Activated naive CD4-positive, alpha-beta T cell treated with anti-CD3 and anti-CD28 coated beads, Interleukin-2, amount 10 ng/mL, durations not matched to agents 7 days and 5 days (primary cell): ENCODE data around the gene SLC30A9.
A peak's percentile ranks its signal among the peaks of the same experiment; 100 is the strongest.

Experiments
- CTCF ChIA-PET: fragments of 350-600 bp; sonication (Branson Sonifier 250); formaldehyde crosslinking; loops from one replicate; lab custom pipeline; 2021; ENCODE audit warnings: antibody characterized with exemption; lab: Charles Lee
- DNase-seq: peaks from one replicate; pipeline ENCODE4 v3.0.0-alpha.2; 2020
- H3K27ac Mint-ChIP-seq: one replicate; pipeline ENCODE4 v1.8.0; 2021; ENCODE audit warnings: mild to moderate bottlenecking, moderate library complexity, mixed read lengths
- H3K27me3 Mint-ChIP-seq: one replicate; pipeline ENCODE4 v1.8.0; 2021; ENCODE audit warnings: mild to moderate bottlenecking, mixed read lengths
- H3K36me3 Mint-ChIP-seq: one replicate; pipeline ENCODE4 v1.8.0; 2021; ENCODE audit warnings: mixed read lengths
- H3K4me1 Mint-ChIP-seq: one replicate; pipeline ENCODE4 v1.8.0; 2021; ENCODE audit warnings: mixed read lengths
- H3K4me3 Mint-ChIP-seq: one replicate; pipeline ENCODE4 v1.8.0; 2021; ENCODE audit warnings: mild to moderate bottlenecking, moderate library complexity, mixed read lengths
- H3K9me3 Mint-ChIP-seq: one replicate; pipeline ENCODE4 v1.8.0; 2021; ENCODE audit warnings: mixed read lengths

The SLC30A9 gene

DNA sequence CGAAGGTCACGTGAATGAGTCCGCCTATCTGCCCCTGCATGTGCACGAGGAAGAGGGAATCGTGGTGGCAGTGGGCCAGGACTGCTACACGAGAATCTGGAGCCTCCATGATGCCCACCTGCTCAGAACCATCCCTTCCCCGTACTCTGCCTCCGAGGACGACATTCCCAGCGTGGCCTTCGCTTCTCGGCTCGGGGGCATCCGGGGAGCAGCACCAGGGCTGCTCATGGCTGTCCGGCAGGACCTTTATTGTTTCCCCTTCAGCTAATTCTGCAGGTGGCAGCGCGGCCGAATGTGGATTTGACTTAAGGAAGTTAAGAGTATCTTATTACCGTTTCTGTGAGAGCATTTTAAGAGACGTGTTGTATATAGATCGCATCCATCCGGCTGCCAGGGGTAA lies 7.6 kb upstream of the SLC30A9 start:
- CTCF ChIA-PET: no interaction called here
- Mint-ChIP-seq H3K4me1 (no peaks in the 10 kb centered on the region), H3K36me3 (no peaks in the 10 kb centered on the region), H3K27me3 (peaks cover 4% of the 10 kb centered on the region), H3K4me3 (no peak overlapping the region), H3K27ac (no peak overlapping the region), H3K9me3 (no peaks in the 10 kb centered on the region)
- DNase-seq: no peak

DNA sequence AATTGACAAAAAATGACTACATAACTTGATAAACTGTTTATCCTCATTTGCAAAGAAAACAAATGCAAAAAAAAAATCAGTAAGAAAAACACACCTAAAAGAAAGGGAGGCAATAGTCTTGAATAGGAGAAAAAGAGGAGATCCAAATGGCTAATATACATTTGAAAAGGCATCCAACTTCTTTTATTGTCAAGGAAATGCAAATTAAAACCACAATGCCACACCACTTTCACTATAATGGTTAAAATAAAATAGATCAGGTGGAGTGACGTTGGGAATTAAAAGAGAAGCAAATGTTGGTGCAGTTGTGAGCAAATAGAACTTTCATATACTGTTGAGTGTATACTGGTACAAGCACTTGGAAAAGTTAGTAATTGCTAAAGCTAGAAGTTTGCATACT lies 5.2 kb upstream of the SLC30A9 start:
- CTCF ChIA-PET: no interaction called here

DNA sequence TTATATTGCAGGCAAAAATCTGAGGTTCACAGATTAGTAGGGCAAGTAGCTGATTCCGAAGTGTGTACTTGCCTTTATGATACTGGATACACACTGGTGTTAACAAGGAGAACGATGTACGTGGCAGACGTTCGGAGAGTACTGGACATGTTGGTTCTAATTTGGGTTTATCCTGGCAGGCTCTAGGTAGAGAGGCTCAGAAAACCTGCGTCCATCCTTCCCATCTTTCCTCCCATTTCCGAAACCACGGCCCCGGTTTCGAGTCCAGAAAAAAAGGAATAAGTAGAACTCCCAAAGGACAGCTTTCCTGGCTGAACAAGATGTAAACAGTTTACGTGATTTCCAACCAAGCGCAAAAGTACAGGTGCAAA lies 351 bp upstream of the SLC30A9 start:
- H3K27me3 Mint-ChIP-seq: no peaks in the 10 kb centered on the region
- peaks cover 32% of the 10 kb centered on the region for H3K4me1 Mint-ChIP-seq
- peak overlapping the region; percentile 91 for H3K4me3 Mint-ChIP-seq
- peak overlapping the region; percentile 86 for H3K27ac Mint-ChIP-seq
- peaks cover 7% of the 10 kb centered on the region for H3K36me3 Mint-ChIP-seq
- H3K9me3 Mint-ChIP-seq: no peaks in the 10 kb centered on the region
- peak; percentile 23 for DNase-seq
- CTCF ChIA-PET: interaction anchor here (1.1 to 1.5 kb wide), 2 partner anchors 11 to 27 kb away, joined by 3 read pairs; no protein-coding TSS in a partner anchor

More for the DNA sequence above, 5.2 kb upstream of the SLC30A9 start:
- DNase-seq: no peak
- Mint-ChIP-seq H3K27ac (no peak overlapping the region), H3K9me3 (no peaks in the 10 kb centered on the region), H3K4me3 (no peak overlapping the region), H3K4me1 (peaks cover 12% of the 10 kb centered on the region), H3K36me3 (peaks cover 1% of the 10 kb centered on the region), H3K27me3 (no peaks in the 10 kb centered on the region)

DNA sequence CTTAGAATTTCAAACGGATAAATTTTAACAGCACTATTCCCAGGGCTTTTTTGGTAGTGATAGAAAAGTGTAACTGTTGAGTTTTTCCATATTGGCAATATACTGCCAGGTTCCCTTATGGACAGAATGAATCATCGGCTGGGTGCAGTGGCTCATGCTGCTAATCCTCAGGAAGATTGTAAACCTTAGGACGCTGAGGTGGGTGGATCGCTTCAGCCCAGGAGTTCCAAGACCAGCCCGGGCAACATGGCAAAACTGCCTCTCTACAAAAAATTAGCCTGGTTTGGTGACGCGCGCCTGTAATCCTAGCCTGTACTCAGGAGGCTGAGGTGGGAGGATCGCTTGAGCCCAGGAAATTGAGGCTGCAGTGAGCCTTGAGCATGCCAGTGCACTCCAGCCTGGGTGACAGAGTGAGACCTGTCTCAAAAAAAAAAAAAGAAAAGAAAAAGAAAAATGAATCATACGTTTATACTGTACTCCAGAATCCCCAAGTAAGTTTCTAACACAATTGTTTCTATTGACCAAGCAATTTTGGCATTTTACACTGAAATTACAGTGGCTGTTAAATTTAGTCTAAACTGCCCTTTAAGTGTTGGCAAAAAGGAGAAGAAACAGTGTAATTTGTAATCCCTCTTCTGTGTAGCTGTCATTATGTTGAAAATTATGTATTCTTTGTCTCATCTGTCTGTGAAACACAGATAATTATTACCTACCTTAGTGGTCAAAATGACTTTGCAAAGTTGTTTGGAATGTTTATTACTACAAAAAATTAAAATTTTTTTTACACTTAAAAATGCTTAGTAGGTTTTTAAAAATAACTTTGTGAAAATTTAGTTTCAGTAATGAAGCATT lies 1.8 kb downstream of the SLC30A9 start:
- no peak for DNase-seq
- CTCF ChIA-PET: no interaction called here
- no peak overlapping the region for H3K27ac Mint-ChIP-seq
- peak overlapping the region; percentile 91 for H3K4me3 Mint-ChIP-seq
- H3K27me3 Mint-ChIP-seq: no peaks in the 10 kb centered on the region
- peaks cover 10% of the 10 kb centered on the region for H3K36me3 Mint-ChIP-seq
- peaks cover 32% of the 10 kb centered on the region for H3K4me1 Mint-ChIP-seq
- H3K9me3 Mint-ChIP-seq: no peaks in the 10 kb centered on the region

DNA sequence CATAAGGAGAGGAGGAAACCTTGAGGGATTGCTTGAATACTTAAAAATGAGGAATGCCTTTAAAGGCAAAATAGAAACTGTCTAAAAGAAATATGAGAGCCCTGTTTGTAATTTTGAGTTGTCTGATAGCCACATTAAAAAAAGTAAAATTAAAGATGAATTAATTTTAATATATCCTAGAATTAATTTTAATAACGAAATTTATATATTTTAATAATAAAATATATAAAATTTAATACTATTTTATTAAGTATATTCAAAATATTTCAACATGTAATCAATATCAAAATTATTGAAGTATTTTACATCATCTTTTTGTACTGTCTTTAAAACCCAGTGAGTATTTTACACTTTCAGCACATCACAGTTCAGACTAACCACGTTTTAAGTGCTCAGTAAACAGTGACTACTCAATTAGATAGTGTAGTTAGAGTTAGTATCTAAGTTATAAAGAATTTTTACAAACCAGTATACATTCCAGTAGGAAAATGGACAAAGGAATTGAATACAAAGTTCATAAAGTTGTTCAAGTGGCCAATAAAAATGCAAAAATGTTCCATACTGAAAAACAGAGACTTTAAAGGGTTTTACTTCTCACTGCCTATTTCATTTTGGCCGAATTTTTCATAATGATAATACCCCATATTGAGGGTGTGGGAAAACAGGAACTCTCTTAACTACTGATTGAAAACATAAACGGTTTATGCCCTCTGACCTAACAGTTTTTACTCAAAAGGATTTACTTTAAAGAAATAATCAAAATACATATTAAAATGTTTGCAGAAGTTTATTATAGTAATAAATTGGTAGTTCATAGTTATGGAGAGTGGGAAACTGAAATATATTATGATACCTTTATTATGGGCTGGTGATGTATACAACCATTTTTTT lies 2.9 kb downstream of the SLC30A9 start:
- H3K4me1 Mint-ChIP-seq: peaks cover 32% of the 10 kb centered on the region

DNA sequence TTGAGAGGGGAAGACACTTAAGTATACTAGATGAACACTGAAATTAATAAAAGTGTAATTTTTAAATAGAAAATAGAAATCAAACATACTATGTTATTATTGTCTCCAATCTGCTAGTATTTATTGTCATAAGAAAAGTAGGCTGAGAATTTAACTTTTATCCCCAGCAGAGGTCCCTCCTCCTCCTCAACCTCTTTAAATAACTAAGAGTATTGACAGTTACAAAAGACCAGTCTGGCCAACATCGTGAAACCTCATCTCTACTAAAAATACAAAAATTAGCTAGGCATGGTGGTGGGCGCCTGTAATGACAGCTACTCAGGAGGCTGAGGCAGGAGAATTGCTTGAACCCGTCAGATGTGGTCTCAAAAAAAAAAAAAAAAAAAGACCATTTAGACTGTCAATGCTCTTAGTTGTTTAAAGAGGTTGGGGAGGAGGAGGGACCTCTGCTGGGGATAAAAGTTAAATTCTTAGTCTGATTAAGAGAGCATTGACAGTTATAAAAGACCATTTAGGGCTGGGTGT lies 4.2 kb downstream of the SLC30A9 start:
- no peak for DNase-seq
- Mint-ChIP-seq H3K4me3 (no peak overlapping the region), H3K9me3 (no peaks in the 10 kb centered on the region), H3K27me3 (no peaks in the 10 kb centered on the region), H3K36me3 (peaks cover 12% of the 10 kb centered on the region), H3K4me1 (peaks cover 27% of the 10 kb centered on the region), H3K27ac (no peak overlapping the region)
- CTCF ChIA-PET: interaction anchor here (1.4 kb wide), 1 partner anchor 36 kb away, joined by 3 read pairs; no protein-coding TSS in a partner anchor

More for the DNA sequence above, 2.9 kb downstream of the SLC30A9 start:
- CTCF ChIA-PET: no interaction called here
- H3K4me3 Mint-ChIP-seq: no peak overlapping the region
- H3K27ac Mint-ChIP-seq: no peak overlapping the region
- H3K9me3 Mint-ChIP-seq: no peaks in the 10 kb centered on the region
- DNase-seq: no peak
- H3K27me3 Mint-ChIP-seq: no peaks in the 10 kb centered on the region
- peaks cover 10% of the 10 kb centered on the region for H3K36me3 Mint-ChIP-seq

DNA sequence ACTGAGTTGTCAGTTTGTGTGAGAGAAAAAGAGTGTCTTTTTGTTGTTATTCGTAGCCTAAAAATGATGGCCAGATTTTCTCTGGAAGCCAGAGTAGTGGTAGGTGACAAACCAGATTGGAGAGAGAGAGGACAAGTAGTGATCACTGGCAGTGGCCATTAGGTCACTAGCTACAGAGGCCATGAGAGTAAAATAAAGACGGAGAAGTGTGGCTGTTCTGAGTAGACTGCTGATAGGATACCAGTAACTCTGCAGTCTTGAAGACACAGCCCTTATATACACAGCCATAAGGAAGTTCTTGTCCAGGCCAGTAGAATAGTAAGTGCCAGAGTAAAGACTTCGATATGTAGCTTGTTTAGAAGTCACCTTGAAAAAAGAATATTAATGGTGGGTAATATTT lies 7.7 kb downstream of the SLC30A9 start:
- Mint-ChIP-seq H3K27me3 (no peaks in the 10 kb centered on the region), H3K4me3 (no peak overlapping the region), H3K36me3 (peaks cover 12% of the 10 kb centered on the region), H3K4me1 (peaks cover 2% of the 10 kb centered on the region), H3K9me3 (no peaks in the 10 kb centered on the region), H3K27ac (no peak overlapping the region)
- CTCF ChIA-PET: no interaction called here
- no peak for DNase-seq

DNA sequence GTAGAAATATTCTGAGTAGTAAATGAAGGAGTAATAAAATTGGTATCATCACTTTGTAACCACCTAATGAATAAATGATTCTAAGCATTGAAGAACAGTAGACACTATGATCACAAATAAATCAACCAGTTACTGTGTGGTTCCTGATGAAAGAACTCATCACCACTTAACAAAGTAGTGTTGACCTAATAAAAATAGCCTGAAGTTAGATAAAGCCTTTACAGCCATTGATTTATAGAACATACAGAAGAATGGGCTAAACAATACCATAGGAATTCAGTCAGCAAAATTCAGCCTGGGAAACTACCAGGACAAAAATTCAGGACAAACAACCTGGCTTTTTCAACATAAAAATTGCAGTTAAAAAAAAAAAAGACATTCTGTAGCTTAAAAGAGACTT lies 9.0 kb downstream of the SLC30A9 start:
- Mint-ChIP-seq H3K36me3 (peaks cover 21% of the 10 kb centered on the region), H3K9me3 (no peaks in the 10 kb centered on the region), H3K27me3 (no peaks in the 10 kb centered on the region), H3K4me1 (peaks cover 2% of the 10 kb centered on the region), H3K27ac (no peak overlapping the region), H3K4me3 (no peak overlapping the region)
- CTCF ChIA-PET: interaction anchor here (0.6 kb wide), 1 partner anchor 77 kb away, joined by 3 read pairs; no protein-coding TSS in a partner anchor
- DNase-seq: no peak

DNA sequence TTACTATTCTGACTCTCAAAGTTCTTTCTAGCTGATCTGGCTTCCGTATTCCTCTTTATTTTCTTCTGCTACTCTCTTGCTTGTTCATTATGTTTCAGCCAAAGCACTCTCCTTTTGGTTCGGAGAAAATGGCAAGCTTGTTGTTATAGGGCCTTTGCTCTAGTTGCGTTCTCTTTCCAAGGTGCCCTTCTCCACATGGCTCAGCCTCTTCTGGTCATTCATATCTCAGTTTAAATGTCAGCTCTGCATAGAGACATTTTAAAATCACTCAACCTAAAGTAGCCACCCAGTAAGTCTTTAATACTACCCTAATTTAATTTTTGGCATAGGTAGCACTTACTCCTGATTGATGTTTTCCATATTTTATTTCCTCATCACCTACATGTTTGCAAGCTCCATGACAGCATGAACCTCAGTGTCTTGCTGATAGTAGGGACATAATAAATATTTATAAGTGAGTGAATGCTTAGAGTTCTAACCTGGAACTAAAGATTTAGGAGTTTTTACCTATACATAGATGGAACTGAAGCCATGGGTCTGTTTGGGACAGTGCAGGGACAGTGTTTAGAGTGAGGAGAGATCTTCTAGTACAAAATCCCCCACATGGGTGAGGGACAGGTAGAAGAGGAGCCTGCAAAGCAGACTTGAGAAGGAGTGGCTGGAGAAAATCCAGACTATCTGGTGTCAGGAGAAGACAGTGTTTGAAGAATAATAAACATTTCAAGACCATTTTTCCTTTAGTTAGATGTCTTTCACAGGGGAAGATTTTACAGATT lies 17.9 kb downstream of the SLC30A9 start:
- no peak overlapping the region for H3K27ac Mint-ChIP-seq
- H3K4me3 Mint-ChIP-seq: no peak overlapping the region
- no peaks in the 10 kb centered on the region for H3K9me3 Mint-ChIP-seq
- CTCF ChIA-PET: no interaction called here
- no peaks in the 10 kb centered on the region for H3K4me1 Mint-ChIP-seq
- DNase-seq: no peak
- H3K27me3 Mint-ChIP-seq: no peaks in the 10 kb centered on the region
- H3K36me3 Mint-ChIP-seq: peaks cover 48% of the 10 kb centered on the region

DNA sequence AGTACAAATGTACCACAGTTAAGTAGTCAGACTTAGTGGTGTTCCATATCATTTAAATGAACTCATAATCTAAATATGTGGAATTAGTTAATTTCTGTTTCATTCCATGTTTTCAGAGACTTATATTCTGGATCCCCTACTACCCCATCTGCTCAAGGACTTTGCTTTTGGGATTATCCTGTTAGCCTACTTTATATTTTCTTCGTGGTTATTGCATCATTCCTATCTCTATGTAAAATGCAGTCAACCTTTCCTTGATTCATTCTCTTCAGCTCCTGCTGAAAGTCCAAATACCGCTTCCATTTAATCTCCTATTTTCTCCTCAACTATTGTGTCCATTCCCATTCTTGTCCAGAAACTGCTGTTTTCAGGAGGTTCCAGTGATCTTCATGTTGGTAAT lies 25.1 kb downstream of the SLC30A9 start:
- H3K4me1 Mint-ChIP-seq: no peaks in the 10 kb centered on the region
- H3K9me3 Mint-ChIP-seq: no peaks in the 10 kb centered on the region
- H3K4me3 Mint-ChIP-seq: no peak overlapping the region
- no peaks in the 10 kb centered on the region for H3K27me3 Mint-ChIP-seq
- no peak overlapping the region for H3K27ac Mint-ChIP-seq
- H3K36me3 Mint-ChIP-seq: peaks cover 19% of the 10 kb centered on the region
- DNase-seq: no peak
- CTCF ChIA-PET: no interaction called here

DNA sequence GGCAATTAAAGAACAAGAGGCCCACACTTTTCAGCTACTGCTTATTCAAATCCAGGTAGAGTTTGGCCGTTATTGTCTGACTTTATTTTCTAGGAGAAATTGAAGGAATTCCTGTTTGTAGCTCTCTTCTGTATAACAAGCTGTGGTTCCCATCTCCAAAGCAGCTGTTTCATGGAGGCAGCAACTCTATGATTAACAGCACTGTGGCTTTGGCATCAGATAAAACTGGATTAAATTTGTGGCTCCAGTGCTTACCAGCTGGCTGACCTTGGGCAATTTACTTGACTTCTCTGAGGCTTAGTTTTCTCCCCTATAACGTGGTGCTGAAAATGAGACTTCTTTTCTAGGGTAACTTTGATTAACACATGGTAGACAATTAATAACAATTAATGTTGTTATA lies 28.1 kb downstream of the SLC30A9 start:
- Mint-ChIP-seq H3K27me3 (no peaks in the 10 kb centered on the region), H3K36me3 (peaks cover 19% of the 10 kb centered on the region), H3K4me1 (no peaks in the 10 kb centered on the region), H3K4me3 (no peak overlapping the region), H3K27ac (no peak overlapping the region), H3K9me3 (no peaks in the 10 kb centered on the region)
- no peak for DNase-seq
- CTCF ChIA-PET: no interaction called here

DNA sequence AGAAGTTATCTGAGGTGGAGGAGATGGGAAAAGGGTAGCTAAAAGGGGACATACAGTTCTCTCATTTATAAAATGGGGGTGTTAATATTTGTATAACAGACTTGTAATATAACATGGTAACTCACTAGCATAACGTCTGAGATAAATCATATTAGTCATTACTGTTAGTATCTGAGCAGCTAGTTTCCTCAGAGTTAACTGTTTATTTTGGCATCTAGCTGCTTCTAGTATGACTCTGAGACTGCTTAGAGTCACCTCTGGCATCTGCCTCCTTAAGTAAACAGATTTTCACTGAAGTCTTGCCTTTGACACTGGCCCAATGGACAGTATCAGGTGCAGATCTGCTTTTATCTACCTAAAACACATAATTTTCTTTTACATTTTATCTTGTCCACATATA lies 58.1 kb downstream of the SLC30A9 start:
- Mint-ChIP-seq H3K27ac (no peak overlapping the region), H3K4me3 (no peak overlapping the region), H3K9me3 (peaks cover 12% of the 10 kb centered on the region), H3K36me3 (peaks cover 50% of the 10 kb centered on the region), H3K27me3 (no peaks in the 10 kb centered on the region), H3K4me1 (no peaks in the 10 kb centered on the region)
- no peak for DNase-seq
- CTCF ChIA-PET: no interaction called here

DNA sequence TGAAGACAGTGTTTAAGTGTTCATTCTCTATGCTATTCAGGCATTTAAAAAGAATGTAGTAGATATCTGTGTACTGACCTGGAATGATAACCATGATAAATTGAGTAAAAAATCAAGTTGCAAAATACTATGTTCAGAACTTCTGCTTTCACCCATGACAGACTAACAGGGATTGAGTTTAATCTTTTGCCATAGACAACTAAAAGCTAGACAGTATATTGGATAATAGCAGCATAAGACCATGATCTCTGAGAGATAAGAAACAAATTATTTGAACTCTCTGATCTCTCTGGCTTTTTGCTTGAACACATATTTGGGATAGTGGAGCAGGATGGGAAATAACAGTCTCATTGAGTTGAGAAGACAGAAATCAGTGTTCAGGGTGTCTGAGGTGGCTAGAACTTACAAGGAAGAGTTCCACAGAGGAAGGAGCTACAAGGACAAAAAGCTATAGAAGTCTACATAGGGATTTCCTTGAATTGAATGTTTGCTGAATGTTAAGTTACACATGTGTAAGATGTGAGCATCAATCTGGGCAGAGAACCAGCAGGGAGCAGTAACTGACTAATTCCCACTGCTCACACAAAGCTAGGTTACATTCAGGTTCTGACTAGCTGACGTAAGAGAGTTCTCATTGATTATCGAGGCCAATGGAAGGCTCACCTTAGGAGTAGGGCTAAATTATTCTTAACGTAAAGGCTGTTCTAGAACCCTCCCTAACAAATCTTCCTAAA lies 60.4 kb downstream of the SLC30A9 start:
- CTCF ChIA-PET: no interaction called here
- H3K4me3 Mint-ChIP-seq: no peak overlapping the region

More for the DNA sequence above, 60.4 kb downstream of the SLC30A9 start:
- Mint-ChIP-seq H3K36me3 (peaks cover 45% of the 10 kb centered on the region), H3K27ac (no peak overlapping the region), H3K4me1 (no peaks in the 10 kb centered on the region), H3K27me3 (no peaks in the 10 kb centered on the region), H3K9me3 (peaks cover 3% of the 10 kb centered on the region)
- no peak for DNase-seq
